SK-N-SH (cell line): ENCODE results near the gene PISD. TPM values are rescaled to one million over a fixed set of nuclear protein-coding genes. Genes with fewer than 3 reads are reported as not detected.

Experiments used
- CTCF ChIA-PET: fragments of 300-600, 350-600 bp; formaldehyde crosslinking; extraction: SDS; loops from one replicate; lab custom pipeline; 2021; lab: Yijun Ruan, JAX
- POLR2A ChIA-PET: fragments of 350-600 bp; sonication (Branson Sonifier 250); formaldehyde crosslinking; extraction: SDS; loops from one replicate; lab custom pipeline; 2020; ENCODE audit warnings: antibody characterized with exemption, inconsistent platforms; lab: Yijun Ruan, JAX
- DNase-seq: peaks from one replicate; pipeline ENCODE4 v3.0.0; 2012
- H2AFZ ChIP-seq: fragments of 200-600 bp; sonication (generic); 2 replicates; pipeline ENCODE4 v1.8.1; 2016; ENCODE audit warnings: antibody characterized with exemption, mild to moderate bottlenecking, low read depth
- H3F3A ChIP-seq: fragments of 200-600 bp; sonication (generic); replicated peaks from 2 replicates; pipeline ENCODE3; 2016; ENCODE audit warnings: antibody characterized with exemption, mild to moderate bottlenecking; ENCODE audit not compliant: insufficient read depth
- H3K27ac ChIP-seq, 2 experiments: fragments of 200-500 bp in 1 of 2; fragments of 200-600 bp in 1 of 2; sonication (Bioruptor generic) in 1 of 2; sonication (generic), shearing (Covaris generic) in 1 of 2; 2 replicates each; pipeline versions ENCODE4 v1.5.1 to v1.6.1; 2014 to 2016; ENCODE audit warnings: low read depth in 2 of 2, inconsistent platforms in 1 of 2, low read length in 1 of 2, mild to moderate bottlenecking in 1 of 2, mixed read lengths in 1 of 2
- H3K27me3 ChIP-seq: fragments of 200-600 bp; sonication (generic), shearing (Covaris generic); 2 replicates; pipeline ENCODE4 v1.6.1; 2016; ENCODE audit warnings: mixed run types; ENCODE audit not compliant: insufficient read depth
- H3K36me3 ChIP-seq, 2 experiments: fragments of 200-500 bp in 1 of 2; fragments of 200-600 bp in 1 of 2; sonication (Bioruptor generic) in 1 of 2; sonication (generic) in 1 of 2; replicated peaks in 1 of 2; 2 replicates each; pipeline versions ENCODE3 to v1.5.1; 2014 to 2016; ENCODE audit warnings: low read length in 1 of 2, mild to moderate bottlenecking in 1 of 2; ENCODE audit not compliant: insufficient read depth in 2 of 2, control insufficient read depth in 1 of 2
- H3K4me1 ChIP-seq, 2 experiments: fragments of 200-500 bp in 1 of 2; fragments of 200-600 bp in 1 of 2; sonication (Bioruptor generic) in 1 of 2; sonication (generic), shearing (Covaris generic) in 1 of 2; 2 replicates each; pipeline versions ENCODE4 v1.5.1 to v1.6.1; 2014 to 2016; ENCODE audit warnings: low read depth in 1 of 2, low read length in 1 of 2, mixed run types in 1 of 2; ENCODE audit not compliant: insufficient read depth in 2 of 2, control insufficient read depth in 1 of 2
- H3K4me2 ChIP-seq: fragments of 200-600 bp; sonication (generic), shearing (Covaris generic); 2 replicates; pipeline ENCODE4 v1.6.1; 2017; ENCODE audit warnings: mixed run types
- H3K4me3 ChIP-seq, 2 experiments: fragments of 200-500 bp in 1 of 2; fragments of 200-600 bp in 1 of 2; sonication (Bioruptor generic) in 1 of 2; sonication (generic), shearing (Covaris generic) in 1 of 2; 2 replicates each; pipeline versions ENCODE4 v1.5.1 to v1.8.1; 2014 to 2016; ENCODE audit warnings: low read depth in 2 of 2, inconsistent platforms in 1 of 2, low read length in 1 of 2, mild to moderate bottlenecking in 1 of 2, mixed read lengths in 1 of 2, moderate library complexity in 1 of 2
- H3K79me2 ChIP-seq: fragments of 200-600 bp; sonication (generic); 2 replicates; pipeline ENCODE4 v1.8.1; 2017; ENCODE audit warnings: mild to moderate bottlenecking; ENCODE audit not compliant: insufficient read depth
- H3K9ac ChIP-seq: fragments of 200-600 bp; sonication (generic); 2 replicates; pipeline ENCODE4 v1.6.1; 2017; ENCODE audit warnings: mixed run types
- H3K9me2 ChIP-seq: fragments of 200-600 bp; sonication (generic); 2 replicates; pipeline ENCODE4 v1.6.1; 2017; ENCODE audit warnings: mixed run types
- H3K9me3 ChIP-seq: fragments of 200-600 bp; sonication (generic); 2 replicates; pipeline ENCODE4 v1.6.1; 2017; ENCODE audit warnings: mixed run types, mild to moderate bottlenecking, moderate library complexity
- H4K20me1 ChIP-seq: fragments of 200-600 bp; sonication (generic); 2 replicates; pipeline ENCODE4 v1.6.1; 2017; ENCODE audit warnings: mild to moderate bottlenecking, mixed run types; ENCODE audit not compliant: insufficient read depth
- CHD2 ChIP-seq: fragments of 150-350 bp; IDR thresholded peaks from 2 replicates; pipeline ENCODE4 v1.6.1; 2018; ENCODE audit warnings: low read length; ENCODE audit not compliant: partially characterized antibody
- ELF1 ChIP-seq: IDR thresholded peaks from 2 replicates; pipeline ENCODE4 v1.4.0; 2012
- EP300 ChIP-seq, 2 experiments: IDR thresholded peaks; 2 replicates each; pipeline versions ENCODE4 v1.4.0 to v1.6.1; 2012; ENCODE audit warnings: borderline replicate concordance in 1 of 2, low read depth in 1 of 2, low read length in 1 of 2
- FOXM1 ChIP-seq: IDR thresholded peaks from 2 replicates; pipeline ENCODE4 v1.4.0; 2012; ENCODE audit warnings: low read depth, mild to moderate bottlenecking
- GABPA ChIP-seq: IDR thresholded peaks from 2 replicates; pipeline ENCODE4 v1.4.0; 2012; ENCODE audit warnings: low read depth, mild to moderate bottlenecking
- GATA2 ChIP-seq: sonication (generic); formaldehyde crosslinking; IDR thresholded peaks from 2 replicates; pipeline ENCODE4 v1.5.0; 2020; ENCODE audit warnings: mild to moderate bottlenecking, missing genetic modification reagents
- MAX ChIP-seq: IDR thresholded peaks from 2 replicates; pipeline ENCODE4 v1.4.0; 2012; ENCODE audit warnings: low read depth
- NFIC ChIP-seq: IDR thresholded peaks from 2 replicates; pipeline ENCODE4 v1.4.0; 2012; ENCODE audit warnings: borderline replicate concordance
- POLR2AphosphoS5 ChIP-seq: IDR thresholded peaks from 2 replicates; pipeline ENCODE4 v1.6.1; 2012; ENCODE audit warnings: low read depth, low read length
- RAD21 ChIP-seq: IDR thresholded peaks from 2 replicates; pipeline ENCODE4 v1.6.1; 2012; ENCODE audit warnings: mild to moderate bottlenecking, low read length
- RCOR1 ChIP-seq: fragments of 150-350 bp; IDR thresholded peaks from 2 replicates; pipeline ENCODE4 v1.6.1; 2017; ENCODE audit warnings: antibody characterized with exemption, low read length
- USF1 ChIP-seq: IDR thresholded peaks from 2 replicates; pipeline ENCODE4 v1.4.0; 2012; ENCODE audit warnings: low read depth, borderline replicate concordance
- YY1 ChIP-seq: IDR thresholded peaks from 2 replicates; pipeline ENCODE4 v1.4.0; 2012; ENCODE audit warnings: low read depth, mild to moderate bottlenecking
- ZBTB33 ChIP-seq: IDR thresholded peaks from 2 replicates; pipeline ENCODE4 v1.4.0; 2012; ENCODE audit warnings: low read depth, borderline replicate concordance
- WGBS: methylation state at CpG from one replicate; pipeline ENCODE4 v1.1.6; 2017; ENCODE audit warnings: low lambda C conversion rate; 5-methylcytosine and 5-hydroxymethylcytosine counted together
- polyA plus RNA-seq, 3 experiments: library from polyadenylated mRNA; depleted of rRNA; stranded (reverse); fragments of >200 nt; gene quantifications; 2 replicates each; pipeline ENCODE4 v1.2.3, GENCODE V29; 2012

Gene PISD
- polyA plus RNA-seq, 1 of the 3 experiments (the other 2 are of a cell fraction), result 34.9 TPM

GRCh38 chr22:31629741-31630184 lies 32.3 kb downstream of the PISD start:
- TF ChIP-seq USF1, result no peak
- no peak for TF ChIP-seq RAD21
- no peak for TF ChIP-seq POLR2AphosphoS5
- no peak for TF ChIP-seq ELF1
- TF ChIP-seq, all 33 proteins: peak for 0
- ChIA-PET CTCF (interaction anchor here (0.7 to 7.1 kb wide), 8 partner anchors 11 to 285 kb away, joined by 3 to 48 read pairs (median 6); partner anchors contain the start of gene PISD), POLR2A (interaction anchor here (1.4 kb wide), 1 partner anchor 32 kb away, joined by 7 read pairs; the partner anchor contains the start of gene PISD)
- Histone ChIP-seq H2AFZ (no peak overlapping the region), H3K36me3 (peaks cover 7 to 9% of the 10 kb centered on the region in 2 experiments), H3K79me2 (peaks cover 75% of the 10 kb centered on the region), H3K9me2 (no peaks in the 10 kb centered on the region), H3K4me2 (peak overlapping the region; percentile 96), H3K27ac (peak overlapping the region; percentile 77 to 80; a peak in 3 of 4 replicates), H3K9me3 (no peaks in the 10 kb centered on the region), H3K9ac (peak overlapping the region; percentile 80), H4K20me1 (peaks cover 52% of the 10 kb centered on the region), H3K4me3 (peak overlapping the region; percentile 78 to 91), H3K27me3 (no peaks in the 10 kb centered on the region), H3F3A (no peaks in the 10 kb centered on the region), H3K4me1 (peaks cover 0 to 57% of the 10 kb centered on the region in 2 experiments; a peak in 1 of 4 replicates)
- no peak for DNase-seq
- WGBS, result 100% methylated on average over 1 of the region's 14 CpGs

- peaks cover 7 to 9% of the 10 kb centered on the region in 2 experiments for H3K36me3 ChIP-seq
- peaks cover 0 to 64% of the 10 kb centered on the region in 2 experiments; a peak in 1 of 4 replicates for H3K4me1 ChIP-seq
- H2AFZ ChIP-seq, result no peak overlapping the region
- TF ChIP-seq GABPA (no peak), EP300 (IDR thresholded peaks at IDR 0.05; ENCODE audit: borderline replicate concordance in 1 of 2, low read depth in 1 of 2, low read length in 1 of 2) (no peak), NFIC (no peak), ZBTB33 (no peak), RAD21 (no peak), MAX (no peak), RCOR1 (no peak), YY1 (no peak), CHD2 (no peak), GATA2 (no peak), FOXM1 (no peak)
- TF ChIP-seq, all 33 proteins: peak for 0
- Histone ChIP-seq H3F3A (no peaks in the 10 kb centered on the region), H3K27ac (no peak overlapping the region), H3K9me3 (no peaks in the 10 kb centered on the region), H3K9me2 (no peaks in the 10 kb centered on the region), H3K79me2 (peaks cover 81% of the 10 kb centered on the region), H3K4me3 (no peak overlapping the region), H4K20me1 (peaks cover 51% of the 10 kb centered on the region), H3K4me2 (peak overlapping the region; percentile 96), H3K27me3 (no peaks in the 10 kb centered on the region), H3K9ac (no peak overlapping the region)
- 91% methylated on average over 17 of the region's 17 CpGs for WGBS
- no peak for DNase-seq
- ChIA-PET CTCF (interaction anchor here (1.9 to 7.1 kb wide), 5 partner anchors 11 to 73 kb away, joined by 4 to 48 read pairs (median 7); no protein-coding TSS in a partner anchor), POLR2A (no interaction called here)
Measured at GRCh38 chr22:31628969-31629708, 32.9 kb downstream of the PISD start.
